GM12878 (cell line): ENCODE measurements around the gene ATG10. TPM values are rescaled to one million over a fixed set of nuclear protein-coding genes. Genes with fewer than 3 reads are reported as not detected.

Experiments used
- ATAC-seq: fragments of 200-7000 bp; cut with Tn5 transposase; 3 replicates; pipeline ENCODE4 v1.9.1; 2020; ENCODE audit warnings: mild to moderate bottlenecking, moderate library complexity
- BruUV-seq: library from RNA; stranded (reverse); fragments of 400-500 nt; replicated peaks from 2 replicates; lab custom pipeline; 2021; lab: Mats Ljungman, UMichigan
- CTCF ChIA-PET: fragments of 300-600 bp; sonication (Branson Sonifier 250); formaldehyde crosslinking; extraction: SDS; loops from one replicate; lab custom pipeline; 2021; ENCODE audit warnings: inconsistent platforms; lab: Yijun Ruan, JAX
- POLR2A ChIA-PET: fragments of 350-600 bp; formaldehyde crosslinking; extraction: SDS; loops from one replicate; lab custom pipeline; 2021; ENCODE audit warnings: inconsistent platforms; lab: Charles Lee
- RAD21 ChIA-PET: fragments of 300-600 bp; sonication (Branson Sonifier 250); formaldehyde crosslinking; loops from one replicate; lab custom pipeline; 2023; ENCODE audit warnings: antibody characterized with exemption; ENCODE audit not compliant: unreplicated experiment; lab: Charles Lee
- SMC1A ChIA-PET: fragments of 300-600 bp; sonication (Branson Sonifier 250); formaldehyde crosslinking; loops from one replicate; lab custom pipeline; 2023; ENCODE audit not compliant: unreplicated experiment, uncharacterized antibody; lab: Charles Lee
- DNase-seq: peaks from one replicate; pipeline ENCODE4 v3.0.0-alpha.2; 2011; ENCODE audit warnings: low read depth, low spot score
- FAIRE-seq: peaks from 3 replicates; lab custom pipeline; 2011; peaks lifted over from hg19 to GRCh38; lab: Jason Lieb, UNC
- H2AFZ ChIP-seq: 2 replicates; pipeline ENCODE4 v1.6.0; 2011; ENCODE audit warnings: low read depth, low read length, control low read depth; ENCODE audit not compliant: control insufficient read depth
- H3K27ac ChIP-seq: 2 replicates; pipeline ENCODE4 v1.5.1; 2011; ENCODE audit warnings: control low read depth; ENCODE audit not compliant: control insufficient read depth, insufficient read depth
- H3K27me3 ChIP-seq, 2 experiments: replicated peaks in 1 of 2; 2 replicates each; pipeline versions ENCODE4 v1.6.0 to v1.6.1; 2011; ENCODE audit warnings: low read length in 1 of 2; ENCODE audit not compliant: control insufficient read depth in 2 of 2, insufficient read depth in 2 of 2
- H3K36me3 ChIP-seq, 2 experiments: 2 replicates each; pipeline ENCODE4 v1.5.1; 2011; ENCODE audit warnings: low read length in 1 of 2; ENCODE audit not compliant: control insufficient read depth in 2 of 2, insufficient read depth in 2 of 2
- H3K4me1 ChIP-seq: 2 replicates; pipeline ENCODE4 v1.6.1; 2011; ENCODE audit warnings: mild to moderate bottlenecking, low read length, moderate library complexity, mixed read lengths; ENCODE audit not compliant: control insufficient read depth, insufficient read depth
- H3K4me2 ChIP-seq: 2 replicates; pipeline ENCODE4 v1.6.0; 2011; ENCODE audit warnings: control low read depth; ENCODE audit not compliant: control insufficient read depth, insufficient read depth
- H3K4me3 ChIP-seq: fragments of 200-600 bp; sonication (generic); 2 replicates; pipeline ENCODE4 v1.5.1; 2016
- H3K79me2 ChIP-seq: 2 replicates; pipeline ENCODE4 v1.6.0; 2011; ENCODE audit warnings: low read length; ENCODE audit not compliant: control insufficient read depth, insufficient read depth
- H3K9ac ChIP-seq: 2 replicates; pipeline ENCODE4 v1.8.0; 2011; ENCODE audit warnings: low read length, control low read depth, mixed read lengths; ENCODE audit not compliant: control insufficient read depth, insufficient read depth
- H3K9me3 ChIP-seq: replicated peaks from 3 replicates; pipeline ENCODE4 v1.5.1; 2011; ENCODE audit warnings: mild to moderate bottlenecking, low read length; ENCODE audit not compliant: control insufficient read depth, insufficient read depth
- H4K20me1 ChIP-seq: 2 replicates; pipeline ENCODE4 v1.6.0; 2011; ENCODE audit not compliant: control insufficient read depth, insufficient read depth
- EZH2 ChIP-seq: IDR thresholded peaks from 2 replicates; pipeline ENCODE4 v1.6.1; 2012; ENCODE audit warnings: low read depth, mild to moderate bottlenecking, control low read depth, inconsistent platforms, low read length, borderline replicate concordance; ENCODE audit not compliant: control insufficient read depth
- FOXM1 ChIP-seq: IDR thresholded peaks from 2 replicates; pipeline ENCODE4 v1.6.1; 2012; ENCODE audit warnings: low read depth, mild to moderate bottlenecking, inconsistent platforms, low read length, moderate library complexity
- KLF5 ChIP-seq: fragments of 450-650 bp; IDR thresholded peaks from 2 replicates; pipeline ENCODE4 v1.6.1; 2014; ENCODE audit warnings: mild to moderate bottlenecking; ENCODE audit not compliant: partially characterized antibody
- MLLT1 ChIP-seq: fragments of 450-650 bp; IDR thresholded peaks from 2 replicates; pipeline ENCODE4 v1.6.1; 2016; ENCODE audit warnings: mild to moderate bottlenecking
- NKRF ChIP-seq: fragments of 450-650 bp; conservative IDR thresholded peaks from 2 replicates; pipeline ENCODE4 v1.6.1; 2017; ENCODE audit warnings: mild to moderate bottlenecking, moderate library complexity
- WRNIP1 ChIP-seq: IDR thresholded peaks from 2 replicates; pipeline ENCODE4 v1.6.1; 2011; ENCODE audit warnings: low read depth, low read length, improper control_type of control experiment, borderline replicate concordance
- ZNF384 ChIP-seq: IDR thresholded peaks from 2 replicates; pipeline ENCODE4 v1.6.1; 2012; ENCODE audit warnings: low read depth, mild to moderate bottlenecking, low read length, improper control_type of control experiment, borderline replicate concordance
- WGBS: methylation state at CpG from one replicate; pipeline ENCODE4 v1.1.6; 2016; ENCODE audit warnings: low lambda C conversion rate; ENCODE audit not compliant: insufficient replicate concordance, insufficient coverage; ENCODE audit errors: missing lambda C conversion rate; 5-methylcytosine and 5-hydroxymethylcytosine counted together
- in situ Hi-C: fragments of 300-500 bp; cut with MboI; formaldehyde crosslinking; loops from 9 replicates; pipeline ENCODE4 v1.14.3; 2018; ENCODE audit warnings: mixed read lengths
- intact Hi-C: fragments of 100-400 bp; cut with micrococcal nuclease; formaldehyde crosslinking; loops from one replicate; pipeline ENCODE4 v1.14.2; 2022; ENCODE audit not compliant: unreplicated experiment
- polyA plus RNA-seq, 11 experiments: library from polyadenylated mRNA; depleted of rRNA in 4 of 11; unstranded in 6 of 11; stranded (reverse) in 5 of 11; fragments of >200 nt; fragmentation: Nextera tagmentation in 4 of 11; fragmentation: Illumina TruSeq in 1 of 11; extraction: Ambion mirVana in 4 of 11; extraction: Trizol in 1 of 11; gene quantifications; 1 replicate in 1 of 11; 2 replicates in 10 of 11; pipeline versions ENCODE4 v1.2.1 to v1.2.3, GENCODE V29; 2011 to 2016; ENCODE audit warnings: inconsistent platforms in 2 of 11, missing spikeins in 2 of 11, low read depth in 1 of 11
- total RNA-seq, 4 experiments: library from RNA; depleted of rRNA in 3 of 4; stranded (reverse); fragments of >200 nt in 3 of 4; fragmentation: Illumina TruSeq in 1 of 4; extraction: Trizol in 1 of 4; gene quantifications; 2 replicates each; pipeline versions ENCODE4 v1.2.1 to v1.2.3, GENCODE V29; 2013 to 2021

The ATG10 gene
- total and polyA plus RNA-seq, 10 of the 15 experiments (the other 5 are each of a cell fraction or from before 2014, with no cell fraction given), result 3.8 to 14.4 (median 6.5) TPM

GRCh38 chr5:82142217-82142841 lies 170.5 kb downstream of the ATG10 start:
- Histone ChIP-seq H3K27me3 (no peaks in the 10 kb centered on the region), H4K20me1 (no peaks in the 10 kb centered on the region), H3K9ac (no peak overlapping the region), H3K4me1 (no peaks in the 10 kb centered on the region), H2AFZ (no peak overlapping the region), H3K36me3 (no peaks in the 10 kb centered on the region), H3K9me3 (no peaks in the 10 kb centered on the region; the same call in 2 of the 3 replicates), H3K4me3 (no peak overlapping the region), H3K4me2 (no peak overlapping the region), H3K27ac (no peak overlapping the region), H3K79me2 (no peaks in the 10 kb centered on the region)
- 96% methylated on average over 5 of the region's 5 CpGs for WGBS
- in situ Hi-C loops, result no loop called here
- DNase-seq (no peak), ATAC-seq (no peak), FAIRE-seq (no peak)
- ChIA-PET POLR2A (no interaction called here), CTCF (interaction anchor here (0.6 to 1.0 kb wide), 2 partner anchors 59 to 186 kb away, joined by 3 to 5 read pairs; no protein-coding TSS in a partner anchor), SMC1A (interaction anchor here (0.6 to 1.2 kb wide), 2 partner anchors 11 to 80 kb away, joined by 4 read pairs; no protein-coding TSS in a partner anchor), RAD21 (no interaction called here)
- TF ChIP-seq KLF5 (no peak), NKRF (no peak), ZNF384 (no peak), MLLT1 (no peak), EZH2 (no peak), WRNIP1 (no peak), FOXM1 (no peak)
- intact Hi-C loops, result no loop called here
- BruUV-seq, result no TSS peak
